Measurements from ENCODE around the gene ZG16B.

DNA sequence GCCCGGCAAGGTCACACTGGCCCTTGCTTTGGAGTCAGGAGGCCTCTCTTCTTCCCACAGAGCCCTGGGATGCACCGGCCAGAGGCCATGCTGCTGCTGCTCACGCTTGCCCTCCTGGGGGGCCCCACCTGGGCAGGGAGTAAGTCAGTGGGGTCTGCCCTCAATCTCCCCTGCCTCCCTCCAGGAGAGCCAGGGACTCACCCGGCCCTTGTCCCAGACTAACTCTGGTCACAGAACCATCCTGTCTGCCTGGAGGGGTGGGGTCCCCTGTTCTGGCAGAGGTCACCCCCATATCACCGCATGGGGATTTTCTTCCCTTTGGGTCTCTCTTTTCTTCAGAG is 222 bp downstream of the ZG16B start:
- TF ChIP-seq CTCF (IDR thresholded peaks at IDR 0.05 in 8 of 11, conservative IDR thresholded peaks at IDR 0.05 in 3 of 11) (no peak), POLR2AphosphoS5 (IDR thresholded peaks at IDR 0.05) (no peak)

Measured in spleen (tissue), 7 donors.